ENCODE data around the gene TCF20.

Gene TCF20

GRCh38 chr22:42284202-42284591 lies 13.7 kb upstream of the TCF20 start:
- Histone ChIP-seq H3K4me1 (ENCODE audit: insufficient read depth, low read length, severe bottlenecking) (peaks cover 9% of the 10 kb centered on the region), H3K27ac (ENCODE audit: low read depth, low read length, poor library complexity, severe bottlenecking) (no peak overlapping the region), H3K9me3 (ENCODE audit: low read length) (no peaks in the 10 kb centered on the region), H4K20me1 (ENCODE audit: insufficient read depth, low read length) (no peaks in the 10 kb centered on the region), H3K27me3 (ENCODE audit: insufficient read depth, low read length) (0 out of 2 replicates have a peak, but pooled peaks cover 8% of the 10 kb centered on the region), H3K9me2 (ENCODE audit: low read depth, low read length) (no peaks in the 10 kb centered on the region), H3K36me3 (ENCODE audit: insufficient read depth, low read length) (no peaks in the 10 kb centered on the region), H2AFZ (ENCODE audit: low read length) (no peak overlapping the region), H3K4me2 (ENCODE audit: low read length) (peak overlapping the region; percentile 41; the same call in 1 of the 2 replicates), H3K79me2 (ENCODE audit: insufficient read depth, low read length) (no peaks in the 10 kb centered on the region), H3K9ac (ENCODE audit: low read length) (no peak overlapping the region), H3F3A (ENCODE audit: insufficient read depth, low read length) (no peaks in the 10 kb centered on the region), H3K4me3 (ENCODE audit: low read depth, low read length, poor library complexity, severe bottlenecking) (no peak overlapping the region)
- TF ChIP-seq CTCF (IDR thresholded peaks at IDR 0.05; ENCODE audit: low read length) (no peak), EZH2 (IDR thresholded peaks at IDR 0.05; ENCODE audit: borderline replicate concordance, low read length) (no peak)

- Histone ChIP-seq H3K9me3 (ENCODE audit: low read length) (no peaks in the 10 kb centered on the region), H3K9me2 (ENCODE audit: low read depth, low read length) (no peaks in the 10 kb centered on the region), H3K4me3 (ENCODE audit: low read depth, low read length, poor library complexity, severe bottlenecking) (no peak overlapping the region), H3K79me2 (ENCODE audit: insufficient read depth, low read length) (no peaks in the 10 kb centered on the region), H3K4me1 (ENCODE audit: insufficient read depth, low read length, severe bottlenecking) (peaks cover 9% of the 10 kb centered on the region), H3K4me2 (ENCODE audit: low read length) (peak overlapping the region; percentile 41; the same call in 1 of the 2 replicates), H3K27me3 (ENCODE audit: insufficient read depth, low read length) (0 out of 2 replicates have a peak, but pooled peaks cover 8% of the 10 kb centered on the region), H4K20me1 (ENCODE audit: insufficient read depth, low read length) (no peaks in the 10 kb centered on the region), H2AFZ (ENCODE audit: low read length) (no peak overlapping the region), H3K27ac (ENCODE audit: low read depth, low read length, poor library complexity, severe bottlenecking) (no peak overlapping the region), H3F3A (ENCODE audit: insufficient read depth, low read length) (no peaks in the 10 kb centered on the region), H3K36me3 (ENCODE audit: insufficient read depth, low read length) (no peaks in the 10 kb centered on the region), H3K9ac (ENCODE audit: low read length) (no peak overlapping the region)
- TF ChIP-seq CTCF (IDR thresholded peaks at IDR 0.05; ENCODE audit: low read length) (no peak), EZH2 (IDR thresholded peaks at IDR 0.05; ENCODE audit: borderline replicate concordance, low read length) (no peak)
These were observed 13.1 kb upstream of the TCF20 start for GRCh38 chr22:42283278-42284201.

- Histone ChIP-seq H3K4me2 (ENCODE audit: low read length) (peak overlapping the region; percentile 27; the same call in 1 of the 2 replicates), H3K9me2 (ENCODE audit: low read depth, low read length) (no peaks in the 10 kb centered on the region), H3K27ac (ENCODE audit: low read depth, low read length, poor library complexity, severe bottlenecking) (no peak overlapping the region), H3K9ac (ENCODE audit: low read length) (no peak overlapping the region), H3K9me3 (ENCODE audit: low read length) (no peaks in the 10 kb centered on the region), H3K27me3 (ENCODE audit: insufficient read depth, low read length) (0 out of 2 replicates have a peak, but pooled peaks cover 8% of the 10 kb centered on the region), H4K20me1 (ENCODE audit: insufficient read depth, low read length) (no peaks in the 10 kb centered on the region), H3K79me2 (ENCODE audit: insufficient read depth, low read length) (no peaks in the 10 kb centered on the region), H3K36me3 (ENCODE audit: insufficient read depth, low read length) (no peaks in the 10 kb centered on the region), H3F3A (ENCODE audit: insufficient read depth, low read length) (no peaks in the 10 kb centered on the region), H3K4me3 (ENCODE audit: low read depth, low read length, poor library complexity, severe bottlenecking) (no peak overlapping the region), H2AFZ (ENCODE audit: low read length) (no peak overlapping the region), H3K4me1 (ENCODE audit: insufficient read depth, low read length, severe bottlenecking) (peaks cover 9% of the 10 kb centered on the region)
- TF ChIP-seq EZH2 (IDR thresholded peaks at IDR 0.05; ENCODE audit: borderline replicate concordance, low read length) (no peak), CTCF (IDR thresholded peaks at IDR 0.05; ENCODE audit: low read length) (no peak)
These were observed 12.5 kb upstream of the TCF20 start for GRCh38 chr22:42282943-42283277.
